Fibroblast of lung (primary cell): ENCODE measurements around the gene EXOC2. TPM values are rescaled to one million over a fixed set of nuclear protein-coding genes. Genes with fewer than 3 reads are reported as not detected.

Experiments used
- DNase-seq, 2 donors: peaks; one replicate each; pipeline versions ENCODE4 v3.0.0 to v3.0.0-alpha.2; 2010; ENCODE audit warnings: low read depth in 2 of 2
- H2AFZ ChIP-seq: 2 replicates; pipeline ENCODE4 v1.5.1; 2012; ENCODE audit warnings: low read length, control low read depth, inconsistent platforms
- H3K27ac ChIP-seq: 2 replicates; pipeline ENCODE4 v1.5.1; 2011; ENCODE audit warnings: low read length, control low read depth; ENCODE audit not compliant: insufficient read depth
- H3K27me3 ChIP-seq: 2 replicates; pipeline ENCODE4 v1.5.1; 2011; ENCODE audit warnings: mild to moderate bottlenecking, low read length; ENCODE audit not compliant: control insufficient read depth, insufficient read depth
- H3K36me3 ChIP-seq: 2 replicates; pipeline ENCODE4 v1.5.1; 2011; ENCODE audit warnings: low read length; ENCODE audit not compliant: control insufficient read depth, insufficient read depth
- H3K4me1 ChIP-seq: 2 replicates; pipeline ENCODE4 v1.5.1; 2011; ENCODE audit warnings: low read length; ENCODE audit not compliant: control insufficient read depth, insufficient read depth; ENCODE audit errors: extremely low read depth
- H3K4me2 ChIP-seq: 2 replicates; pipeline ENCODE4 v1.5.1; 2011; ENCODE audit warnings: low read length, control low read depth; ENCODE audit not compliant: insufficient read depth; ENCODE audit errors: extremely low read depth
- H3K4me3 ChIP-seq, 4 experiments: fragments of 200-600 bp in 1 of 4; sonication (generic) in 1 of 4; replicated peaks in 1 of 4; 2 replicates each; pipeline ENCODE4 v1.5.1; 2011 to 2016; ENCODE audit warnings: low read length in 4 of 4, low read depth in 3 of 4, mild to moderate bottlenecking in 3 of 4, control low read depth in 2 of 4, inconsistent platforms in 1 of 4, mixed read lengths in 1 of 4; ENCODE audit not compliant: insufficient read depth in 1 of 4; ENCODE audit errors: control extremely low read depth in 1 of 4
- H3K79me2 ChIP-seq: 2 replicates; pipeline ENCODE4 v1.5.1; 2012; ENCODE audit warnings: mild to moderate bottlenecking, low read length, inconsistent platforms; ENCODE audit not compliant: control insufficient read depth, insufficient read depth
- H3K9ac ChIP-seq: 2 replicates; pipeline ENCODE4 v1.5.1; 2011; ENCODE audit warnings: mild to moderate bottlenecking, low read length, control low read depth; ENCODE audit not compliant: insufficient read depth
- H3K9me3 ChIP-seq: 2 replicates; pipeline ENCODE4 v1.5.1; 2012; ENCODE audit warnings: low read depth, low read length; ENCODE audit not compliant: control insufficient read depth, insufficient read depth
- H4K20me1 ChIP-seq: 2 replicates; pipeline ENCODE4 v1.5.1; 2011; ENCODE audit warnings: low read length; ENCODE audit not compliant: control insufficient read depth, insufficient read depth; ENCODE audit errors: extremely low read depth
- EZH2 ChIP-seq: IDR thresholded peaks from 2 replicates; pipeline ENCODE4 v1.5.1; 2012; ENCODE audit warnings: low read length, control low read depth, mild to moderate bottlenecking; ENCODE audit errors: missing control alignments
- polyA plus RNA-seq, 2 donors: library from polyadenylated mRNA; depleted of rRNA in 1 of 2; stranded (reverse) in 1 of 2; unstranded in 1 of 2; fragments of >200 nt; gene quantifications; 2 replicates each; pipeline ENCODE4 v1.2.1, GENCODE V29; 2011 to 2012; ENCODE audit warnings: missing spikeins in 1 of 2
- total RNA-seq: library from RNA; depleted of rRNA; stranded (reverse); fragments of >200 nt; gene quantifications from 2 replicates; pipeline ENCODE4 v1.2.1, GENCODE V29; 2014
- TF ChIP-seq, protein P1 (sequence below), 2 donors: IDR thresholded peaks in 1 of 2; conservative IDR thresholded peaks in 1 of 2; 1 replicate in 1 of 2; 2 replicates in 1 of 2; pipeline ENCODE4 v1.5.1; 2011 to 2012; ENCODE audit warnings: low read length in 2 of 2, control low read depth in 1 of 2, inconsistent platforms in 1 of 2, low read depth in 1 of 2, mild to moderate bottlenecking in 1 of 2

Gene EXOC2
- total and polyA plus RNA-seq, 2 donors (not counting 1 experiment from before 2014, with no cell fraction given) = 19.7 to 42.3 TPM

DNA sequence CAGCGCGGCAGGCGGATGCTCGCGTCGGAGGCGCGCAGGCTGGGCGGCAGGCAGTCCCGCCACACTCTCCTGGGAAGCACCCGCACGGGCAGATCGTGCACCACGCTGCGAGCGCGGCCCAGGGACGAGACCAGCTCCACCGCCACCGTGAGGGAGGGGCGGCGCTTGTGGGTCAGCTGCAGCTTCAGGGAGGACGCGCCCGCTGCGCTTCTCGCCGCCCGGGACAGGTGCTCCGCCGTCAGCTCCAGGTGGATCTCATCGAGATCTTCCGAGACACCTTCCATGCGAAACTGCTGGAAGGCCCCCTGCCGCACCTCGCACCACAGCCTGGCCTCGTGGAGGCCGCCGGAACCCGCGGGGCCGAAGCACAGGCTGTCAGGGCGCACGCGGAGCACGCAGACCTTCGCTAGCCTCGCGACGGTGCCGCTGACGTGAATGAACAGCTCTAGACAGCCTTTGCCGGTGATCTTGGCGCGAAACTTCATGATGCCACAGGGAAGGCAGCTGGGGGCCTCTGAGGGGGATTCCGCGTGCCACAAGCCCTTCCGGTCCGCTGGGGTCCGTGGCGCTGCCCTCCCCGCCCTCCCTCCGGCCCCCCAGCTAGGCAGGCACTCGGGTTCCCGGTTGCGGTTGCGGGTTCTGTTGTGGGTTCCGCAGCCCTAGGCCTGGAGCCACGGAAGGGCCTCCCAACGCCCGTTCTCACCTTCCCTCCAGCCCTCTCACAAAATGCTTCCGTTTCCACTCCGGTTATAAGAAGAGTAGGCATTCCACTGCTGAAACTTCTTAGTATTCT lies 36.3 kb downstream of the EXOC2 start, which contains the start of gene HUS1B:
Gene HUS1B, minus strand, starts transcription at position 641 of the 793 bp plus-strand sequence. Its CDS starts 156 bp downstream, at position 485.
- Histone ChIP-seq H3K79me2 (peaks cover 6% of the 10 kb centered on the region), H3K27ac (no peak within 1 kb of the TSS)

GRCh38 chr6:654136-654535 lies 38.8 kb downstream of the EXOC2 start:
- Histone ChIP-seq H3K36me3 (peaks cover 6% of the 10 kb centered on the region), H3K4me1 (no peaks in the 10 kb centered on the region), H3K4me2 (no peak overlapping the region), H3K9me3 (no peaks in the 10 kb centered on the region), H3K27ac (no peak overlapping the region), H4K20me1 (no peaks in the 10 kb centered on the region), H2AFZ (no peak overlapping the region), H3K79me2 (no peaks in the 10 kb centered on the region), H3K4me3 (no peak overlapping the region), H3K9ac (no peak overlapping the region), H3K27me3 (no peaks in the 10 kb centered on the region)
- TF ChIP-seq, protein P1, sequence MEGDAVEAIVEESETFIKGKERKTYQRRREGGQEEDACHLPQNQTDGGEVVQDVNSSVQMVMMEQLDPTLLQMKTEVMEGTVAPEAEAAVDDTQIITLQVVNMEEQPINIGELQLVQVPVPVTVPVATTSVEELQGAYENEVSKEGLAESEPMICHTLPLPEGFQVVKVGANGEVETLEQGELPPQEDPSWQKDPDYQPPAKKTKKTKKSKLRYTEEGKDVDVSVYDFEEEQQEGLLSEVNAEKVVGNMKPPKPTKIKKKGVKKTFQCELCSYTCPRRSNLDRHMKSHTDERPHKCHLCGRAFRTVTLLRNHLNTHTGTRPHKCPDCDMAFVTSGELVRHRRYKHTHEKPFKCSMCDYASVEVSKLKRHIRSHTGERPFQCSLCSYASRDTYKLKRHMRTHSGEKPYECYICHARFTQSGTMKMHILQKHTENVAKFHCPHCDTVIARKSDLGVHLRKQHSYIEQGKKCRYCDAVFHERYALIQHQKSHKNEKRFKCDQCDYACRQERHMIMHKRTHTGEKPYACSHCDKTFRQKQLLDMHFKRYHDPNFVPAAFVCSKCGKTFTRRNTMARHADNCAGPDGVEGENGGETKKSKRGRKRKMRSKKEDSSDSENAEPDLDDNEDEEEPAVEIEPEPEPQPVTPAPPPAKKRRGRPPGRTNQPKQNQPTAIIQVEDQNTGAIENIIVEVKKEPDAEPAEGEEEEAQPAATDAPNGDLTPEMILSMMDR (conservative IDR thresholded peaks at IDR 0.05 in 1 of 2, IDR thresholded peaks at IDR 0.05 in 1 of 2; ENCODE audit: low read depth in 1 of 2, low read length in 2 of 2) = no peak
- TF ChIP-seq EZH2 = no peak
- DNase-seq = peak in 1 of 2 donors; percentile 42

More for the DNA sequence above, 36.3 kb downstream of the EXOC2 start, which contains the start of gene HUS1B:
- no peaks in the 10 kb centered on the region for H3K4me1 ChIP-seq
- no peaks in the 10 kb centered on the region for H3K9me3 ChIP-seq
- H3K27me3 ChIP-seq = no peaks in the 10 kb centered on the region
- H3K4me3 ChIP-seq = no peak within 1 kb of the TSS
- no peak within 1 kb of the TSS for H2AFZ ChIP-seq
- TF ChIP-seq EZH2 = no peak
- TF ChIP-seq, protein P1 (conservative IDR thresholded peaks at IDR 0.05 in 1 of 2, IDR thresholded peaks at IDR 0.05 in 1 of 2; ENCODE audit: low read depth in 1 of 2, low read length in 2 of 2) = no peak
- no peak within 1 kb of the TSS for H3K9ac ChIP-seq
- no peaks in the 10 kb centered on the region for H4K20me1 ChIP-seq
- H3K36me3 ChIP-seq = peaks cover 6% of the 10 kb centered on the region
- no peak within 1 kb of the TSS for H3K4me2 ChIP-seq
- no peak for DNase-seq

- Histone ChIP-seq H3K79me2 (no peaks in the 10 kb centered on the region), H3K4me1 (no peaks in the 10 kb centered on the region), H4K20me1 (no peaks in the 10 kb centered on the region), H2AFZ (no peak overlapping the region), H3K4me2 (no peak overlapping the region), H3K9ac (no peak overlapping the region), H3K4me3 (no peak overlapping the region), H3K27ac (no peak overlapping the region), H3K36me3 (peaks cover 6% of the 10 kb centered on the region), H3K9me3 (no peaks in the 10 kb centered on the region), H3K27me3 (no peaks in the 10 kb centered on the region)
- TF ChIP-seq EZH2 = no peak
- TF ChIP-seq, protein P1 (conservative IDR thresholded peaks at IDR 0.05 in 1 of 2, IDR thresholded peaks at IDR 0.05 in 1 of 2; ENCODE audit: low read depth in 1 of 2, low read length in 2 of 2) = no peak
- no peak for DNase-seq
These were observed 40.1 kb downstream of the EXOC2 start for GRCh38 chr6:652865-653264.
